NCI-H748 (cell line): Measurements from ENCODE around the gene PHF2.

Source experiments
- DNase-seq: peaks from one replicate; lab custom pipeline; 2025; ENCODE audit not compliant: unreplicated experiment; lab: John Stamatoyannopoulos, UW

The PHF2 gene

DNA sequence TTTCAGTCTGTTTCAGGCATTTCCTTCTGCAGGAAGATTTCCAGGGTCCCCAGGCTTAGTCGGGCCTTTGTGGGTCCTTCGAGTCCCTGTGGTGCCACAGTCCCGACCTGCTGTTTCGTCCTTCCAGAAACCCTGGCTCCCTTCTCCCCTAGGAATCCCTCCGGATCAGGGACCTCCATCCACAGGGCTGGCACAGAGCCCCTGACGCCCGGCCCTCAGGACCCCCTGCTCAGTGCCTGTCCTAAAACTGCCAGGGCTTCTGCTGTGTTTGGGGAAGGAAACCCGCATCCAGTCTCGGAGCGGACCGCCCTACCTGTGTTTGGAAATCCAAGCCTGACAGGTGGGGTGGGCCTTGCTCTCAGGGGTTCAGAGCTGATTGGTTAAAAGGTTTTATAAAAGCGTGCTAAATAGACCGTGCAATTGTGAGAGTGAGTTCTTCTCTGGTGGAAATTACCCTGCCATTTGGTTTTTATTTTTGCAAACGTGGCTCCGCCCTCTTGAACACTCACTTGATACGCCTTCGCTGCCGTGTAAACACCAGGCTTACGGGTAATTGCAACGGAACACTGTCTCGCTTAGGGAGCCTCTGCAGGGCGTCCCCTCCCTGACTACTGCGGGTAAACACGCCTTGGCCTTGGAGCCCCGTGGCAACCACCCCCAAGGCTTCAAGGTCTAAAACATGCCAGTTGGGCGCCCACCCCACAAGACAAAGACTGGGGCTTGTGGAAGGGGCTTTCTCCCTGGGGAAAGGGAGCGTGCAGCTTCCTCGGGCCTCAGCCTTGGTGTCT, 121.2 kb downstream of the PHF2 start:
- DNase-seq, result peak; percentile 99

DNA sequence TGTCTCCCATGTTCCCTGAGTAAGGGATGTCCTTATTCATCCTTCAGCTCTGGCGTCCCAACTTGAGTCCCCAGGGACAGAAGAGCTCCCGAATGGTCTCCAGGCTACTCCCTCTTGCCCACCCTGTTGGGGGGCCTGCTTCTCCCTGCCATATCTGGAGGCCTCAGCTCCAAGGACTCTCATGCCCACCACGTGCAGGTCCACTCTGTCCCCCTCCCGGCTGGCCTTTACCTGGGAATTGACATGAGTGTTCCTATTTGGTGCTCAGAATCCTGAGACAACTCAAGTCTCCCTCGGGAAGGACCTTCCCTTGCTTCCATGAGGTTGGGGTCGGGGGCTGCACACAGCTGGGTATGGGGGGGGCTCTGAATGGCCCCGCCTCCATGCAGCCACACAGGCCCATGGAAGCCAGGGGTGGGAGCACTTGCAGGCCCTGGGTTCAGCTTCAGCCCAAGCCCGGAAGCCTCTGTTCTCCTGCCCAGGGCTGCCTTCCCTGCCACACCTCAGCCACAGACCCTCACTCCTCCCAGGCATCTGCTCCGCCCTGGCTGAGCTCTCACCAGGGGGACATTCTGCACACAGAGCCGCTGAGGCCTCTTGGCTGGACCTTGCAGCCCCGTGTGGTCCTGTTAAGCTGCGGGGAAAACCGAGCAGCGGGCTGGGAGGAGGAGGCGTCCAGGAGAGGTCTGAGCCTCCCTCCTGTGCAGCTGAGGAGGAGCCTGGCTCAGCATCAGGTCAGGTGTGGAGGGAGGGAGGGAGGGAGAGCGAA, 121.9 kb downstream of the PHF2 start:
- DNase-seq, result no peak

DNA sequence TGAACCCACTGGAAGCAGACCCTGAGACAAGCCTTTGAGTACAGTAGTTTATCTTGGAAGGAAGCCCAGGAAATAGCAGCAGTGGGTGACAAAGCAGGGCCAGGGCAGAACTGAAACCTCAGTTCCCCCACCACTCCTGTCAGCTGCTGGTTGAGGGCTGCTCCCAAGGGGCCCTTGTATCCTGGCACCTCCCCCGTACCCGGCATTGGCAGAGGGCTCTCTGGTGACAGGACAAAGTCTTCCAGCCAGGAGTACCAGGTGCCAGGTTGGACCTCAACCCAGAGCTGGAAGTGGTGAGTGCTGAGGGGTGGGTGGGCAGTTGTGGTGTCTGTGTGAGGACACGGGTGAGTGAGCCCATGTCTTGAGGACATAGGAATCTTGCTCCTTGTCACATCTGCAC, 123.3 kb downstream of the PHF2 start:
- no peak for DNase-seq

DNA sequence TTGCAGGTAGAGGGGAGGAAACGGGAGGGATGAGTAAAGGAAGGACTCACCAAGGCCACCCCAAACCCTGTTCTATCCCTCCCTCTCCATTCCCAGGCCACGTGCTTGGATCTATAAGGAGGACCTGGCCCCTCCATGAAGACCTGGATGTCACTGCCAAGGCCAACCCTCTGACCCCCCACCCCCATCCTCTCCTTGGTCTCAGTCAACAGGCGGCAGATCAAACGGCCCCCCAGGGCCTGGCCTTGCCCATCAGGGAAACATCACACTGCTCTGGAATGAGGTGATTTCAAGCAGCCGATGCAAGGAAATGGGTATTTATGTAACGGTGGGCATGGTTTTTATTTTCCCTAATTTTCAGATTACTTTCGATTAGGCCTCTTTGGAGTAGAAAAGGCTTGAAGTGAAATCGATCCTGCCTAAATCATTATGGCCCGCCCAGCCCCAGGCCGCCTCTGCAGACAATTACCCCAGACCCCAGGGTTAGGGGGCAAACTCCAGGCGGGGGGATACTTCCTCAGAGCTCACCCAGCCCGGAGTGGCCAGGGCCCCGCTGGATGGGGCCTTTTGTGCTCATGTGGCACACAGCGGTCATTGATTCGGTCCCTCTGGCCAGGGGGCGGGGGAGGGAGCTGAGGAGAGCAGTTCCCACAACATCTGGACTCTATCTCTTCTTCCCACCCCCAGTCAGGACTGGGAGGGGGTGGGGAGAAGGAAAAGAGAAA, 125.3 kb downstream of the PHF2 start:
- no peak for DNase-seq

DNA sequence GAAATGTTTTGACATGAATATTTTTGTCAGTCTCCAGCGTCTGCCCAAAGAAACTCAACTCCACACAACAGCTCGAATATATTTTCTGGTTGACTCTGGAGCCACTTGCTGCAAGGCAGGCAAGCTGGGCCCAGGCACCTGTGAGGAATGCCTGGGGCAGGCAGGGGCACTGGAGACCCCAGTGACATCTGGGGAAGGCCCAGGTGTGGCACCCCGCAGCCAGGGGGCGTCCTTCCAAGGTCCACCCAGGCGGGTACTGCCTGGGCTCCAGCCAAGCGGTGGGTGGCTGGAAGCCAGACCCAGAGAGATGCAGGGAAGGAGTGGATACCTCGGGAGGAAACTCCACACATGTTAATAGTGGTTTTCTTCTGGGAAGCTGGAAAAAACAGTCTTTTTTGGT, 125.9 kb downstream of the PHF2 start:
- DNase-seq, result no peak

DNA sequence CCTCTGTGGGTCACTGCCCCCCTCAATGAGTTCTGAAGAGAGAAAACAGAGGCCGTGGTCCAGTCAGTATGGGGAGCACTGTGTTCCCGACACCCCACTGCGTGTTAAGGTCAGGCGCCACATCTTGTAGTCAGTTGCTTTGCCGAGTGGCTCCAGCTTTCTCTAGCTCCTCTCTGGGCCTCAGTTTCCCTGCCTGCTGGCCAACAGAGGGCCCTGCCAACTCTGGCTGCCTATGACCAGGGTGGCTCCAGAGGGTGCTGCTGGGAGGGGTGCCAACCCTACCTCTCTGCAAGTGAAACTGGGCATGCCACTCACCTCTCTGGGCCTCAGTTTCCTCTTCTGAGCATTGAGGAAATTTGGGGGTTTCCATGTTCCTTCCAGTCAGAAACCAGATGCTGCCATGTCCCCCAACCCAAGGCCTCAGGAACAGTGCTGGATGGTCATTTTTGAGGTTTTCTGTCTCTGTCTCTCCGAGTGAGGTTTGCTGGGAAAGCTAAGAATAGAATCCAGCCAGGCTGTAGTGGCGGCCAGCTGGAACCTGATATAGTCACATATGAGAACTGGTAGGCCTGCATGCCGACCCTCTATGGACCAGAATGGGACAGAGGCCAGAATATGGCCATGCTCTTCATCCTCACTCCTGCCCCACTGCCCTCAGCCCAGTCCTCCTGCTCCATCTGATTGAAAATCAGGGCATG, 132.1 kb downstream of the PHF2 start:
- no peak for DNase-seq

DNA sequence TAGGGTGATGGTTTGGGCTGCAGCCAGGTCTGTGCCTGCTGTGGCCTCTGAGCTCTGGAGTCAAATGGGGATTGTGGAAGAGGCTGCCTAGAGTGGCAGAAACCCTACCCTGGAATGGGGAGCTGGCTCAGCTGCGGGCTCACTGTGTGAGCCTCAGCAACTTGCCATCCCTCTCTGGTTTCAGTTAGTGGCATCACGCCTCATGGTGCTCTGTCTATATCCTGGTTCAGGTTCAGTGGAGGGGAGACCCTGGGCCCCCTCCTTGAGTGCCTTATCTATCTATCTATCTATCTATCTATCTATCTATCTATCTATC, 132.6 kb downstream of the PHF2 start:
- no peak for DNase-seq

DNA sequence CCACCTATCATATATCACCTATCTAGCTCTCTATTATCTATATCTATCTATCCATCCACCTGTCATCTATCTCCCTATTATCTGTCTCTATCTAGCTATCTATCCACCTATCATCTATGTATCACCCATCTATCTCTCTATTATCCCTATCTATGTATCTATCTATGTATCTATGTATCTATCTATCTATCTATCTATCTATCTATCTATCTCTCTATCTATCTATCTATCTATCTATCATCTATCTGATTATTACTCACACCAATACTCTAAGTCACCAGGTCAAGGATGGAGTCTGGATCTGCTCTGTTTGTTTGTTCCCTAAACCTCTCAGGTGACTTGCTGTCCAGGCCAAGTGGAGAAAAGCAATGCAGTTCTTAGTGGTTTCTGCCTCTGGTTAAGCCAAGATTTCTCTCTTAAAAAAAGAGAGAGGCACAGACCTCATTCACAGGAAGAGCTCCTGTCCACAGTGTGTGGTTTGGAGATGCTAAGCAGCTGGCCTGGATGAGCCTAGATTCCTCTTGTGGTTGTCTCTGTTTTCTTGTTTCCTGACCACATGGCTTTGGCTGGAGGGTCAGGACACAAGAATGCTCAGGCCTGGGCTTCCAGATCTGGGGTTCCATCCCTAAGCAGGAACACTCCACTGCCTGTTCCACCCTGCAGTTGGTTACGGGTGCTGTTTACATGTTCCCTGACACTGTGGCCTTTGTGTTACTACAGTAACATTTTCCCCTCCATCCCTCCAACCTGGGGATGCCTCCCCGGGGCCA, 133.4 kb downstream of the PHF2 start:
- no peak for DNase-seq

DNA sequence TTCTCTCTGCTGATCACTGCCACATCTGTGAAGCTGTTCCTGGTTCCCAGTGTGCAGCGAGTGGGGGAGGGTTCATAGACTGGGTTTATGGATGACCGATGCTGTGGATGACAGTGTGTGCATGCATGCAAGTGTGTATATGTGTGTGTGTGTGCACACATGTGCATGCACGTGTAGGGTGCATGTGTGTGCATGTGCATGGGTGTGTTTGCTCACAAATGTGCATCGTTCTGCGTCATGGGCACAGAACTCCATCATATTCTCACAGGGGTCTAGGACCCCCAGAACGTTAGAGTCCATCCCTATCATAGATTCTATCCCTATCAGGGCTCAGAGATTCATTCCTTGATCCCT, 134.0 kb downstream of the PHF2 start:
- no peak for DNase-seq

DNA sequence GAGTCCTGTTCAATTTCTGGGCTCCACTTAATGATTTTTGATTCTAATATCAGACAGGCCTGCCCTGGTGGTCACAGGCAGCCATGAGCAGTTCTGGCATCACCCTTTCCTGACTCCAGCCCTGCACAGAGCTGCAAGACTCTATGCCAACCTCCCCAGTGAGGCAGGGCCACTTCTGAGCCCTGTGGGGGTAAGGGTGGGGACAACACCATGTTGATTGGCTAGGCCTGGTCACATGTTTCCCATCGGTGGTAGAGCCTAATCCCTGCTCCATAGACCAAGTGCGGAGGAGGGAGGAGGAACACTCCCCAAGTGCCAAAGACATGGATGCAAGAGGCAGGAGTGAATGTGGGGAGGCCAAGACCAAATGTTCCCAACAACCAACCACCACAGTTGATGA, 134.6 kb downstream of the PHF2 start:
- DNase-seq, result no peak

DNA sequence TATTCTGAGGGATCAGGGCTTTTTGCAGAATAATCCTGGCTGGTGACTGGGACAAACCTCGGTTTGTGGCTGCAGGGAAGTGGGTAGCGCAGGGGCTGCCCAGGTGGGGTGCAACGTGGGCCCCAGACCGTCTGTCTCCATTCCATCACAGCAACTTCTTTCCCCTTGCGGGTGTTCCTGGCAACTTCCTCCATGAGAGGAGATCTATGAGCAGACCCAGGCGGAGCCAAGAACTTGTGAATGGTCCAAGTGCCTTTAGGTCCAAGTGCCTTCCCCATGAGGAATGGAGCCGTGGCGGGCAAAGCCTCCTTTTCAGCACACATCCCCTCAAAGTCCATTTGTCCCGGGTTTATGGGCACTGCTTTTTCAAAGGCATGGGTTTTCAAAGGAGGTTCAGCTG, 136.5 kb downstream of the PHF2 start:
- DNase-seq, result no peak

DNA sequence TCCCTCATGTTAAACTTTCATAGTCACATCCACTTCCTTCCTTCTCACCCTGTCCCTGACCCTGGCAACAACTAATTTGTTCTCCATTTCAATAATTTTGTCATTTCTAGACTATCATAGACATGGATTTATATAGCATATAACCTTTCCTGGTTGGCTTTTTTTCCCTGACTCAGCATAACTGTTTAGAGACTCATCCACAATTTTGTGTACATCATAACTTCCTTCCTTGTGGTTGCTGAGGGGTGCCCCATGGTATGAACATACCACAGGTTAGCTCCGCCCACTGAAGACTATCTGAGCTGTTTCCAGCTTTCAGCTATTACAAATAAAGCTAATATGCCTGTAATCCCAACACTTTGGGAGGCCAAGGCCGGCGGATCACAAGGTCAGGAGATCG, 137.3 kb downstream of the PHF2 start:
- no peak for DNase-seq

DNA sequence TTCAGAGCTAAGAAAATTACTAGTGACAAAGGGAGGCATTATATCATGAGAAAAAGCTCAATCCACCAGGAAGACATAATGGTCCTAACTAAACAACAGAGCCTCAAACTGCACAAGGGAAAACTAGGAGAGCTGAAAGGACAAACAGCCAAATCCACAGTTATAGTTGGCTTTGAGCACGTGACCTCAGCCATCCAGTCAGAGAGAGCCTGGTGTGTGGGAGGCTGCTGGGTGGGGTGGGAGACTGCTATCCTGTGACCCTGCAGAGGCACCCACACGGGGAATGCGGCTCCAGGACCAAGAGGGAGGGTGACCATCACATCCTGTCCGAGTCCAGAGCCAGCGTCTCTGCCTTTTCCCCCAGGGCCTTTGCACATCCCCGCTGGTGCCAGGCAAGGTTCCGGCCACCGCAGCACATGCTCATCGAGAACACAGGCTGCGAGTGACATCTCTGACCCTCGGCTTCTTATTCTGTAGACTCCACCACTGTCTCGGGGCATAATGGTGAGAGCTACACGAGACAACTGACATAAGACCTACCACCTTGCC, 145.1 kb downstream of the PHF2 start:
- DNase-seq, result no peak

DNA sequence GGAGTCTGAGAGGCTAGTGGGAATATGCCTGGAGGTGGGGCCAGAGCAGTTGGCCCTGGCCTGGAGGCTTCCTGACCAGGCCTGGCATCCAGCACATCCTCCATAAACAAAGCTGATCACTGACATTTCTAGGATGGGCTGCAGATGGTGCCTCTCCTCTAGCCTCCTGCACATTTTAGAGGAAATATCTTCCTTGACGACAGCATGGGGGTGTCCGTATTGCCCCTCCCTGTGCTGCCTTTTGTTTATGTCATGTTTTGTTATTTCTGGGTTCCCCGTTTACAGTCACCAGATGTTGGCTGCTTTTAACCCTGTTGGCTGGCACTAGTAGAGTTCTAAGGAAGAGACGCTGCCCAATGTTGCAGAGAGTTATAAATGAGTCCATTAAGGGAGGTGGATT, 148.5 kb downstream of the PHF2 start:
- DNase-seq, result no peak

DNA sequence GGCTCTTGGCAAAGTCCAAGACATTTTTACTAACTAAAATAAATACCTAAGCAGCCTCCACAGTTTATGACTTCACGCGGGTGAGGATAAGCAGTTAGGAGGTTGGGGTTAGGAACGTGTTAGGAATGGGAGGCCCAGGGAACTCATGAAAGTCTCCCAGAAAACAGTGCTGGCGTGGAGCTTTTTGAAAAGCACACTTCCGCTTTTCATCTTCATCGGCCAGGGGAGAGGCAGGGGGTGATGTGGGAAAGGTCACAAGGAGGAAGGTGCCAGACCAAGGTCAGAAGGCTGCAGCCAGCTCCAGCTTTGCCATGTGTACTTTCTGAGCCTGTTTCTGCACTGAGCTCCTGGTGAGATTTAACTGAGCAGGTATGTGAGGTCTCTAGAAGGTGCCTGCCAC, 149.0 kb downstream of the PHF2 start:
- DNase-seq, result no peak

DNA sequence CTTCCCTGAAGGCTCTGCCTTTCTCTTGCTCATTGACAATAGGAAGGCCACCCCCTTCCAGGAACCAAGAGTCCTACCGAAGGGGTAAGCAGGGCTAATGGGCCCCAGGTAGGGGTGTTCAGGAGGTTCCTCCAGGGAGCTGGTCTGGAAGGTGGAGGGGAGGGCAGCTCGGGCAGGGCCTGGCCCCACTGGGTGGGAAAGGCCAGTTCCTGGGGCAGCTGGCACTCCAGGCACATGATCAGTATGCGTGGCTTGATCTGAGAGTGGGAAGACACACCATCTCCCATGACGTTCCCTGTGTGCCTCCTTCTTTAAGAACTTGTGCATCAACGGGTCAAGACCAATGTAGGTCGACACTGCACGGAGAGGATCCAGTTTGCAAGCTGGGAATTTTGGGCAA, 149.8 kb downstream of the PHF2 start:
- DNase-seq, result no peak
